Activated CD8-positive, alpha-beta memory T cell treated with anti-CD3 and anti-CD28 coated beads for 48 hours (primary cell): ENCODE results near the gene NPC1L1.

Experiments used
- DNase-seq, 3 experiments: peaks; one replicate each; pipeline ENCODE4 v3.0.0-alpha.2; 2020; ENCODE audit warnings: low read depth in 2 of 3, low spot score in 2 of 3

The NPC1L1 gene

DNA sequence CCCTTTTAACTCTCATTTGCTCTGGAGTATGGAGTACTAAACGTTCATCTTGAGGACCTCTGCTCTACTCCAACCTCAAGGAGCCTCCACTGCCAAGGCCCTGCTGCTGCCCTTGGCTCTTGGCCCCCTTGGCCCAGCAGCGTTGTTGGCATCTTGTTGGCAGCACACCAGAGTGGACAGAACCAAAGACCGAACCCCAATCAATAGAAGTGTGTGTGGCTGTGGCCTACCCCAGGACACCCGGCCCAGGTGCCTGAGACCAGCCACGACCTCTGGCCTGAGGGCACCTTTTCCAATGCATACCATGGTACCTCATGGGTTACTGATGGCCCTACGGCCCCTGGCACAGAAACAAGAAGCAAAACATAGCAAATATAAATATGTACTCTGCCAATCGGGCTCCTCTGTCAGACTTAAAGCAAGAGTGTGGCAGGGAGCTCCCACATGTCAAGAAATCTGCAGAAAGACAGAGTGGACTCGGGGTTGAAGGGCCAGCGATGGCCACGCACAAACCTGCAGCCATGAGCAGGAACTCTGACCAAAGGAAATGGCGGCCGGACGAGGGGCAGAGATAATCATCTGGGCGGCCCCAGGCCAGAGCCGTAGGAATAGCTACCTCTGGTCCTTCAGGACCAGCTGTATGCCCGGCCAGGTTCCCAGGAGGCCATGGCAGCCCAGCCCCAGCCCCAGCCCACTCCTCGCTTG lies 2.9 kb downstream of the NPC1L1 start:
- DNase-seq: no peak

DNA sequence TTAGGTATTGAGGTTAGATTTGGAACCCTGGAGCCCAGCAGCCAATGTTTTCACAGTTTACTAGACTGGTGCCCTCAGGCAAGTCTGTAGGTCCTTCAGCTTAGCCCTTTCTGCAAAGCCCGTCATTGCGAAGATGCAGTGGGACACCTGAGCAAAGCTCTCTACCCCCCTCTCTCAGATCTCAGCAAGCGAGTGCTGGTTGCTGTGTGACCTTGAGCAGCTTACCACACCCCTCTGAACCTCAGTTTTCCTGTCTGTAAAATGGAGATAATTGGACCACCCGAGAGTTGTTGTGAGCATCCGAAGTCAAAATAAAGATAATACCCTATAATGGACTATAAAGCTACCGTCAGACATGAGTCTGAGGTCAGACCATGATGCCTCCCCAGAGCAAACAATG lies 3.7 kb downstream of the NPC1L1 start:
- DNase-seq: no peak

DNA sequence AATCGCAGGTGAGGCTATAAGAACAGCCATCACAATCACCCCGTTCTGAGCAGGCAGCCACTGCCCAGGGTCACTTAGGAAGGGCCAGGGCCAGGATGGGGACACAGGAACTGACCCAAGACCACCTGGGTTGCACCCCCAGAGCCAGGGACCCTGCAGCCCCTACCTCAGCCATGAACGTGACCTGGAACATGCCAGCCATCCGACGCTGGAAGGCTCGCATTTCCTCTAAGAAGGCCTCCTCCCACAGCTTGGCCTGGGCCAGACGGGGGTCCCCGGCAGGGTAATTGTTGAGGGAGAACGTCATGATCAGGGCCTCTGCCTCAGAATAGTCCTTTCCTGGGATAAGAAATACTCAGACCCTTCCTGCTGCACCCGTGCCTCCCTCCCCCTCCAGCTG lies 5.0 kb downstream of the NPC1L1 start:
- no peak for DNase-seq

DNA sequence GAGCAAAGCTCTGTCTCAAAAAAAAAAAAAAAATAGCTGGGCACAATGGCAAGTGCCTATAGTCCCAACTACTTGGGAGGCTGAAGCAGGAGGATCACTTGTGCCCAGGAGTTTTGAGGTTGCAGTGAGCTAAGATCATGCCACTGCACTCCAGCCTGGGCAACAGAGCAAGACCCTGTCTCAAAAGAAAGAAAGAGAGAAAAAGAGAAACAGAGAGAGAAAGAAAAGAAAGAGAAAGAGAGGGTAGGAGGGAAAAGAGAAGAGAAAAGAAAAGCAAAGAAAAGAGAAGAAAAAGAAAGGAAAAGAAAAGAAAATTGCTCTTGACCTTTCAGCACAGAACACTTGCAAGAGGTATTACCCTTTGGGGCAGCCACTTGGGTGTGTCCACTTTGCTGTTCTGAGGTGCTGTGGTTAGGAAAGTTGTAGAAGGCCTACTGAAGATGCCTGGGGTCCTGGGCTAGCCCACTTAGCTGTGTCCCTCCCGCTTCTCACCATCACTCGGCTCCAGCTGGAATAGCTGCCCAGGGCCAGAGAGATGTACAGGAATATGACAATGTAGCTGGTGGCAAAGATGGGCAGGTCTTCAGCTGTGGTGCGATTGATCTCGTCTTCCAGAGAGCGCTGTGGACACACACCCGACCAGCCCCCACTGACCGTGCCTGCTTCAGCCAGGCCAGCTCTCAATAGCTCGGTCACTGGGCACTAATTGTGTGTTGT lies 5.6 kb downstream of the NPC1L1 start:
- DNase-seq: no peak

DNA sequence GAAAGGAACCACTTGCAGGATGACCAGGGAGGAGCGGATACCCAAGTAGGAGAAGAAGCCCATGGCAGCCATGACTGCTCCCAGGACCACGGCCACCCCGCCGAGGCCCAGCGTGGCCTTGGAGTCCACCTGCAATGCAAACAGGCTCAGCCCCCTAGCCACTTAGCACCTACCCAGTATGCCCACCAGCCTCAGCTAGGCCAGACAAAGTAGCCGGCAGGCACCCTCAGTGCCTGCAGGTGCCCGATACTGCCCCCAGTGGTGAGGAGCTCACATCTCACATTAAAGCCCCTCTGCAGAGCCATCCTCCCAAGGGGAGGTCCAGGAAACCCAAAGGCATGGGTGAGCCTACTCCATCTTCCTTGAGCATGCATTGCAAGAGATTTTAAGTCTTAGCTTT lies 6.6 kb downstream of the NPC1L1 start:
- DNase-seq: peak in 2 of 3 experiments; percentile 13 to 30

DNA sequence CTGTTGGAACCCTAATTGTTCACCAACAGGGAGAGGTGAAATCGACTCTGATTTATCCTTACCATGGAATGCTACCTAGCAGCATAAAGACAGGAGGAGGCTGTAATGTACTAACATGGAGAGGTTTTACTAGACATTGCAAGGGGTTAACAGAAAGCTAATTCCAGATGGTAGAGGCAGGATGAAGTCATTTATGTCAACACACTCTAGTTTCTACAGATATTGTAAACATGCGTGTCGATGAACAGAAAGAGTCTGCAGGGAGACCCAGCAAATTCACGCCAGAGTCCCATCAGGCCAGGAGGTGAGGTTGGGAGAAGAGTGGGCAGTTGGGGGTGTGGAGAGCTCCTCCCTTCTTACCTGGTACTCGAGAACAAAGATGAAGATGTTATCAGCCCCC lies 7.0 kb downstream of the NPC1L1 start:
- DNase-seq: no peak

DNA sequence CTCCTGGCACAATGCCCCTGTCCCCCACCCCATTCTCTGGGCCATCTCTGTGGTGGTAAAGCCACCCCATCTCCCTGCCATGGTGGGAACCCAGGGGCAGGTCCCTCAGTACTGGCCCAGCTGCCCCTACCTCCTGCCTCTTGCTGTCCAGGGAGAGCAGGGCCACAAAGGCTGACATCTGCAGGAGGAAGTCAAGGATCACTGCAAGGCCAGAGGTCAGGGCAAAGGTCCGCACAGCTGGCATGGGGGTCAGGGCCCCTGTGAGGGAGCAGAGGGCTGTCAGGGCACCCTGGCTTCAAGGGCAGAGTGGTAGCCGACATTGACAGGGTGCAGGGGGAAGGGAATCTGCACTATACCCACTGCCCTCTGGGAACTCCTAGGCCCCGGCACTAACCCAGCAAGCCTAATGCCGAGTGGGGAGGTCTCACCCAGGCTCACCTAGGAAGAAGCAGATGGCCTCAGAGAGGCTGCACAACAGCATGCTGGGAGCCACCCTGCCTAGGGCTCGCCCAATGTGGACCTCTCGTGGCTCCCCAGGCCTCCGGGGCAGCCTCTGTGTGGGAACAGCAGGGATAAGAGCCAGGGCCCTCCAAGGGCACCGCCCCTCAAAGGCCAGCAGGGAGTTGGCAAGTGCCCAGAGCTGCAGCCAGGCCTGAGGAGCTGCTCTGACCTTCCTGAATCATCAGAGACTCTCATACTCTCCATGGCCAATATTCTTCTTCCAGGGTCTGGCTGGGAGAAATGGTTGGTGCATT lies 7.7 kb downstream of the NPC1L1 start:
- DNase-seq: no peak

DNA sequence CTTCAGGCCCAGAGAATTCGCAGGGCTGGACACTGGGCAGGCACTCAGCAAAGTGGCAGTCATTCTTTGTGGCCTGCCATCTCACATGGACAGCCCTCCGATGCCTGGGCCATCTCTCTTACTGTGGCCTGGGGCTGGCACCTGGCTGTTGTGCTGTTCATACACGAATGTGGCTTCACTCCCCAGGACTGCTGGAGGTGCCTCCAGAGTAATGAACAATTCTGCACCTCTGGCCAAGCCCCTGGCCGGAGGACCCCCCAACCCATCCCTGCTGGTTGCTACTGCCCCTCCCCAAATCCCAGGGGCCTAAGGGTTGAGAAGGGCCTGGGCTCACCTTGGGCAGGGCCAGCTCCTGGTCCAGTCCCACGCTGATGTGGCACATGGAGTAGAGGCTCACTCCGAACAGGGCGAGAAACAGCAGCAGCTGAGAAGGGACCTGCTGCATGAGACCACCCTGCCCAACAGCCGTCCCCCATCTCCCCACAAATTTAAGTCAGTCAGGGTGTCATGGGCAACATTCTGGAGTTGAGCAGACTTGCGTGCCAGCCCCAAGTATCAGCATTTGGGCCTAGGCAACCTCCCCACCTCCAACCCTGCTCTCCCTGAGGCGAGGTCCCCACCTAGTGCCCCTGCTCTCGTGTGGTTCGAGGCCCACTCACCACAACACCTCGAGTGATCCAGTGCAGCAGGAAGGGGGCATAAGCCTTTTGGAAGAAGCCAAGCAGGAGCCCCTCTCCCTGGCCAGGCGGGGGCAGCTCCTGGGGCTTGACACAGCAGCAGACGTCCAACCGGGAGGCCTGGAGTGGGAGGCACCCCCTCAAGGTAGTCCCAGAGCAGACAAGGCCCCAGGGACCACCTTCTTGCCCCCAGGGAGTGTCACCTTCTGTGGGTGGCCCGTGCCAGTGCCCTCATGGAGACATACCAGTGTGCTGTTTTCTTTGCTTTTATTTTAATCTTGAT lies 9.4 kb downstream of the NPC1L1 start:
- no peak for DNase-seq

DNA sequence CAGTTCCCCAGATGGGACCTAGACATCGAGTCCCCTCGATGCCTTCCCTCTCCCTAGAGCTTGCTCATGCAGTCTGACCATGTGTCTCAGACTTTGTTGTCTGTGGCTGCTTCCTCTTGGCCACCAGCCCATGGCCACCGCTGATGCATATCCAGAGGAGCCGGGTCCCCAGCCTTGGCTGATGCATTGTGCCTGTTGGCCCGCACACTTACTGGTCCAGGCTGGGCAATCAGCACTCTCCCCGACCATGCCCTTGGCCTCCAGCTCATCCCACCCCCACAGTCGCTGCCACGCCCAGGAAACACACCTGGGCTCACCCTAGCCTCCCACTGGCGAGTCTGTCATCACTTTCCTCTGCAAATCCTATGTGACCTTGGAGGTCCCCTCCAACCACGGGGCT lies 10.1 kb downstream of the NPC1L1 start:
- no peak for DNase-seq

DNA sequence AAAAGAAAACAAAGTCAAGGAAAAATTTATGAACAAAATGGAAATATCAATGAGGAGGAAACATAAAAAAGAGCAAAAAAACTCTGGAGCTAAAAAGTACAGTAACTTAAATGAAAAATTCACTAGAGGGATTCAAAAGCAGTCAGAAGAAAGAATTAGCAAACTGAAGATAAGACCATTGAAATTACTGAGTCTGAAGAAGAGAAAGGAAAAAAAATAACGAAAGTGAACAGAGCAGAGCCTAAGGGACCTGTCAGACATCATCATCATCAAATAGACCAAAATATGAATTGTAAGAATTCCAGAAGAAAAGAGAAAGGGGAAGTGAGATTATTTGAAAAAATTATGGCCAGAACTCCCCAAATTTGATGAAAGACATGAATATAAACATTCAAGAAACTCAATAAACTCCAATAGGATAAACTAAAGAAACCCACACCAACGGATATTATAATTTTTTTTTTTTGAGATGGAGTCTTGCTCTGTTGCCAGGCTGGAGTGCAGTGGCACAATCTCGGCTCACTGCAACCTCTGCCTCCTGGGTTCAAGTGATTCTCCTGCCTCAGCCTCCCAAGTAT lies 16.2 kb downstream of the NPC1L1 start:
- DNase-seq: no peak

DNA sequence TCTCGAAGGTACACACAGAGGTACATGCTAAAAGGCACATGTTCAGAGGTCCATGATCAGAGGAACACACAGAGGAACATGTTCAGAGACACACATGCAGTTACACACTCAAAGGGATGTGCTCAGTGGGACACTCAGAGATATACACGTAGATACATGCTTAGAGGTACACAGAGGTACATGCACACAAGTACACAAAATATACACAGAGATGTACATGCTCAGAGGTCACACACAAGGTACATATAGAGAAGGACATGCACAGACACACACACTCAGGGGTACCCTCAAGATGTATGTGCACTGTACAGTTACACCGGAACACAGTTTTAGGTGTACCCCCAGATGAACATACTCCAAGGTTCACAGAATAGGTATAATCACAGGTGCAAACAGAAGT lies 18.8 kb downstream of the NPC1L1 start:
- DNase-seq: no peak

DNA sequence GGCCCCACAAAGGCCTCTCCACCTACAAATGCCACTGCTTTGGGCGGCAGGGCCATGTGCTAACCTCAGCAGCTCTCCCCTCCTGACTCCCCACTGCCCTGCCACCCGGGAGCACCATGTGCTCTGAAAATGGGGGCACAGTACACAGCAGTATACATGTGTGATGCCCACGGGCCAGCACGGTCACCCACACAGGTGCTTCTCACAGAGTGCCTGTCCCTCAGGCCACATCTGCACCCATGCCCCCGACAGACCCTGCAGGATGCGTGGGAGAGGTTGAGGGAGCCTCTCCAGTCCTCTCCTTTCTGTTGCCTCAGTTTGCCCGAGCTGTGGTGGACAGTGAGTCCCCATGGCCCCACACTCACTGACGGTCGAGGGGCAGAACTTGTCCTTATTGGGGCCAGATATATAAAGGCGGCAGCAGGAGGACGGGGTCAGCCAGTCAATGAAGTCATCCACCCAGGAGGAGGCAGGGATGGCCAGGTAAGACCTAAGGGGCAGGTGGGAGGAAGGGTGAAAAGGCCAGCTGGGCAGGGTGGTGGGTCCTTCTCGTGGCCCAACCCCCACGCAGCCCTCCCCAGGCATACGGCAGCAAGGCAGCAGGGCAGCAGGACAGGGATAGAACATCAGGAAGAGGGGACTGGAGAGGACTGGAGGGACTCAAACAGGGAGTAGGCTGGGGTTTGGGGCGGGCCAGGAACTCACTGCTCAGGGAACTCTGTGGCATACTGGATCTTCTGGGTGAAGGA lies 19.6 kb downstream of the NPC1L1 start:
- no peak for DNase-seq

DNA sequence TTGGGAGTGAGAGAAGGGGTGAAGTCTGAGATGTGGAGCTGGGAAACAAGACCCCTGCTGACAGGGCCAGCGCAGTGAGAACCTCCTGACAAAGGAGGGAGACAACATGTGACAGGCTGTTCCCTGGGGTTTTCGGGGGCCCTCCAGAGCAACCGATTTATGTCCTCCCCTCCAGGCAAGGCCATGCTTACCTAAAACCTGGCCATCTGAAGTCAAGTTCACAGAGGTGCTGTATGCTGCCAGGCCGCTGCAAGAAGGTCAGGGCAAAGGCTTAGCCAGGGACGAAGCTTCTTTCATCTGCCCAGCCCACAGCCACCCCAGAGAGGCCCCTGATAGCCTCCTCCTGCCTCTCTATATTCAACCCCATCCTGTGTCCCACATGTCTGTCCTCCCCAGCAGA lies 20.6 kb downstream of the NPC1L1 start:
- no peak for DNase-seq

DNA sequence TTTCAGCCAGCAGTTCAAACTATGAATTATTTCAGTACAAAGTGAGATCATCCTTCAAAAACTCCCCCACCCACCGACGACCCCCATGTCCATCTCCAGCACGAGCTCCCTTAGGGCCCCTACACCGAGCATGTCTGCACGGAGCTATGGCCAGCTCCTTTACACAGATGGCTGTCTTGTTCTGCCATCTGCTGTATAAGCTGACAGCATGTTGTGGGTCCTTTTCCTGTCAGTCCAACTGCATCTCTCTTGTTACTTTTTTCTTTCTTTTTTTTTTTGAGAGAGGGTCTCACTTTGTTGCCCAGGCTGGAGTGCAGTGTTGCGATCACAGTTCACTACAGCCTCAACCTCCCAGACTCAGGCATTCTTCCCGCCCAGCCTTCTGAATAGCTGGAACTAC lies 21.6 kb downstream of the NPC1L1 start:
- no peak for DNase-seq

DNA sequence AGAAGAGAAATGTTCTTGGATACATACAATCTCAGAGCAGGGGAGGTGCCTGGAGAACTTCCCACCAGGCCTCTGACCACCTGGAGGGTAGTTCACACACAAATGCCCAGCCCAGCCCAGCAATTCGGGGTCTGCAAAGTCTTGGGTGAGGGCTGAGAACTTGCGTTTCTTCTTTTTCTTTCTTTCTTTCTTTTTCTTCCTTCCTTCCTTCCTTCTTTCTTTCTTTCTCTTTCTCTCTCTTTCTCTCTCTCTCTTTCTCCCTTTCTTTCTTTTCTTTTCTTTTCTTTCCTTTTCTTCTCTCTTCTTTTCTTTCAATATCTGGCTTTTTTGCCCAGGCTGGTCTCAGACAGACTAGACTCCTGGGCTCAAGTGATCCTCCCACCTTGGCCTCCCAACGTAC lies 22.4 kb downstream of the NPC1L1 start:
- no peak for DNase-seq

DNA sequence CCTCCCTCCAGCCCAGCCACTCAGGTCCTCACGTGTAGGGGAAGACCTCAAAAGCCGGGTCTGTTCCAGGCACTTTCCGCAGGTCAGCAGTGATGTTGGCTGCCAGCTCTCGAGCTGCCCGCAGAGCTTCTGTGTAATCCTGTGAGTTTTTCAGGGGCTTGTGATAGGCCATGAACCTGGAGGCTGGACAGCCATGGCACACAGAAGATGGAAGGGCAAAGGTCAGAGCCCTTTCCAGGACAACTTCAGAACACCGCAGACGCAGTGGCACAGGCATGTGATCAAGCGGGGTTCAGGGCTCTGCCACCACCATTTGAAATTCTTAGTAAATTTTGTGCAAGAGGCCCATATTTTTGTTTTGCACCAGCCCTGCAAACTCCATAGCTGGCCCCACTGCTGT lies 24.0 kb downstream of the NPC1L1 start:
- DNase-seq: no peak

DNA sequence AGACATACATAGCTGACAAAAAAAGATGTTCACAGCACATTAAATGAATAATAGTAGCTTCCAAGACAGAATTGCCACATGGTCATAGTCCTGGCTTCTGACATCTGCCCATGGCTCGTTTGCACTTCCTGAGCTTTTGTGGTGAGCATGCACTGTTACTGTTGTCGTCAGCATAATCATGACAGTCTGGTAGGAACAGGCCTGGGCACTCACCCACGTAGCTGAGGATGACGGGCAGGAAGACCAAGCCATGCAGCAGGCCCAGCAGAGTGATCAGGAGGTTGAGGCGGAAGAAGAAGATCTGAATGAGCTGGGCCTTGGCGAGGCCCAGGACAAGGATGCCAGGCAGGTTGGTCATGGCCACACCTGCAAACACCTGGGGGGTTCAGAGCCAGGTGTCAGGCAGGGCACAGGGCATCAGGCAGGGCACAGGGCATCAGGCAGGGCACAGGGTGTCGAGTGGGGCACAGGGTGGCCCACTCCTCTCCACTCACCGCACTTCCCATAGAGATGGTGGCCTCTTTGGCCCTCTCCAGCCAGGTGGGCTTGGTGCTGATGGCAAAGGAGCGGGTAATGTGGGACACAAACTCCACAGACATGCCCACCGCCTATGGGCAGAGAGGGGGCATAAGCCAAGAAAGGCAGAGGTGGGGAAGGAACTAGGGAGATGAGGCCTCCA lies 25.4 kb downstream of the NPC1L1 start:
- no peak for DNase-seq

DNA sequence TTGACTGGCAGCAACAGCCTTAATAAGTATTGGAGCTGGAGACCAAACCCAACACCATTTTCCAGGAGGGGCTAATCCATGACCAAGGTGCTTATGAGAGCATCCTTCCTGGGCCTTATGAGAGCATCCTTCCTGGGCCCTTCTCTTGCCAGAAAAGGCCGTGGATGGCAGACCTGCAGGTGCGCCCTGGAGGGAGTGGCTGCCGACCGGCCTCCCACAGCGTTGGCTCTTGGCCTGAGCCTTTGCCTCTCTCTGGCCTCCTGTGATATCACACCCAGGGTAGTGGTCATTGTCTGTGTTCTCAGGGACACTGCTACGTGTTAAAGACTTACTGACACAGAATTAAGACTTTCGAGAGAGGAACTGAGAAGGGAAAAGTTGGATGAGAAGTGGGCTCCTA lies 28.4 kb downstream of the NPC1L1 start:
- DNase-seq: no peak

DNA sequence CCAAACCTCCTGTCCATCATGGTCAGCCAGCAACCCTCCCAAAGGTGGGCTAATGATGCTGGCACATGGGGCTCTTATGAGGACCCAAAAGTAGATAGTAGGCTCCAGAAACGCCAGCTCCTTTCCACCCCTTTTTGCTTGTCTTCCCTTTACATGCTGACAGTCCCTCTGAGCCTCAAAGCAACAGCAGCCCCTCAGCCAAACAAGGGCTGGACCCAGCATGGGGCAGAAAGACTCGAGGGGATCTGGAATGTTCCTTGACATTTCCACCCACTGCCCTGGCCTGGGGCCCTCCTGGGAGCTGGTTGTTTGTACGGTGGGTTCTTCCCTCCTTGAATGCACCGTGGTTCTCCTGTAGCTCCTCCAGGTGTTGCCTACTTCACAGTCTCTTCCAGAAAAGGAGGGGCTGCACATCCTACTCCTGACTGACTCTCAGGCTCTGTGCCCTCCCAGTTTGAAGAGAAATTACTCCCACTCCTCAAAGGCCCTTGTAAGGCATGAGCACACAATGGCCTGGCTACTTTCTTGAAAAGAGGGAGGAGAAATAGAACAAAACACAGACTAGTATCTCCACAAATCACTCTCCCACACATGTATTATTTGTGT lies 29.2 kb downstream of the NPC1L1 start:
- DNase-seq: no peak
